Kidney capillary endothelial cell (primary cell): ENCODE results near the gene CDKAL1.

Source experiments
- DNase-seq: peaks from one replicate; pipeline ENCODE4 v3.0.0-alpha.2; 2018; ENCODE audit warnings: low spot score

The CDKAL1 gene

DNA sequence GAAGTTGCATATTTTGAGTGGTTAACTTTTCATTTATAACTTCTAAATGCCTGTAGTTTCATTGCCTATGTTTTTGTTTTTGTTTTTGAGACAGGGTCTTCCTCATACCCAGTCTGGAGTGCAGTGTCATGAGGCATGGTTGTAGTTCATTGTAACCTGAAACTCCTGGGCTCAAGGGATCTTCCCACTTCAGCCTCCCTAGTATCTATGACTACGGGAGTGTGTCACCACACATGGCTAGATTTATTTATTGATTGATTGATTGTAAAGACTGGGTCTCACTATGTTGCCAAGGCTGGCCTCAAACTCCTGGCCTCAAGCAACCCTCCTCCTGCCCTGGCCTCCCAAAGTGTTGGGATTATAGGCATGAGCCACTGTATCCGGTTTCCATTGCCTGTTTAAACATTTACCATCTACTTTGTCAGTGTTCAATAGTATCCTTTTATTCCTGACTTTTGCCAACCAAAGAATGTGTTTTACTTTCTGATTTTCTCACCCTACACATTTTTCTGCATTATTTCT lies 144.6 kb downstream of the CDKAL1 start:
- no peak for DNase-seq

DNA sequence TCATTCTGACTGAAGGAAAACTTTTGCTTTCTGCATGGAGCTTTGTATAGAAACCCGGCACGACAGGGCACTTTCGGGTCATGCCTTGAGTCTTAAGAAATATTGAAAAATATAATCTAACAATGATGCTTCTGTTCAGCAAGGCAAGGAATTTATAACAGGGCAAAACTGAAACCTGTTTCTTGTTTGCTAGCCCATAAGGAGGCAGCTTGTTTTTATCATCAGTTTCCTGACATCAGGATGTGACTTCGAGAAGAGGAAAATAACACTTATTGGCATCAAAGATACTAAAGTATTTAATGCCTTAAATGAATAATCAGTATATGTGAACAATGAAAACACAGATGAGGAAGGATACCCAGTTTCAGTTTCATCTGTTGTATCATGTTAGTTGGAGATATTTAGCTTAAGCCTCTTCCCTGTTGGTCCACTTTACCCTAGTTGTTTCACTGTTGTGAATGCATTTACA lies 146.5 kb downstream of the CDKAL1 start:
- no peak for DNase-seq

DNA sequence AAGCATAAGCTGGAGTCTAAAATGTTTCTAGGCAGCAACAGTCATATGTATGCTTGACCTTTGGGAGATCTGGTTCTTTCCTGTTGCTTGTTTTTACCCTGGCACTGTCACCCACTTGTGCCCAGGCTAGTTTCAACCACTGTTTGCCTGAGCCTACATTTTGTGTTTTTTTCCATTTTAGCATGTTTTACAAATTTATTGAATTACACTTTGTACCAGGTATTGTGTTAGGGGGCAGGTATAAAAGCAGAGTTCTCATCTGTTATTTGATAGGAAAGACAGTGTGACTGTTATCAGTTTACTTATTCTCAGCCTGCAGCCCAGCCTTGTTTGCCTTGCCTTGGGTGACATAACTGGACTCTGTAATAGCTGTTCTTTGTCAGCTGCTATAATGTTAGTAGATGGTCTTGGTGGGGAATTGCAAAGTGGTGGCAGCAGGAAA lies 147.0 kb downstream of the CDKAL1 start:
- DNase-seq, result no peak

DNA sequence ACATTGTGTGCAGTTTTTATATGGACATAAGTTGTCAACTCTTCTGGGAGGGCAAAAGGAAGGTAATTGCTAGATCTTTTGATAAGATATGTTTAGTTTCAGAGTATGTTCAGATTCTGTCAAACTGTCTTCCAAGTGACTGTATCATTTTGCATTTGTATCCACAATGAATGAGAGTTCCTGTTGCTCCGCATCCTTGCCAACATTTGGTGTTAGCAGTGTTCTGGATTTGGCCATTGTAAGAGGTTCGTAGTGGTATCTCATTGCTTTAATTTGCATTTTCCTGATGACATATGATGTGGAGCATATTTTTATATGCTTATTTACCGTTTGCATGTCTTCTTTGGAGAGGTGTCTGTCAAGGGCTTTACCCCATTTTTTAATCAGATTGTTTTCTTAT lies 150.2 kb downstream of the CDKAL1 start:
- DNase-seq, result no peak

DNA sequence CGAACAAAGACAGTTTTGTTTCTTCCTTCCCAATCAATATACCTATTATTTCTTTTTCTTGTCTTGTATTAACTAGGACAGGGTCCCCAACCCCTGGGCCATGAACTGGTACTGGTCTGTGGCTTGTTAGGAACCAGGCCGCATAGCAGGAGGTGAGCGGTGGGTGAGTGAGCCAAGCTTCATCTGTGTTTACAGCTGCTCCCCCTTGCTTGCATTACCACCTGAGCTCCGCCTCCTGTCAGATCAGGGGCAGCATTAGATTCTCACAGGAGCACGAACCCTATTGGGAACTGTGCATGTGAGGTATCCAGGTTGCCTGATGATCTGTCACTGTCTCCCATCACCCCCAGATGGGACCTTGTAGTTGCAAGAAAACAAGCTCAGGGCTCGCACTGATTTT lies 151.9 kb downstream of the CDKAL1 start:
- no peak for DNase-seq

DNA sequence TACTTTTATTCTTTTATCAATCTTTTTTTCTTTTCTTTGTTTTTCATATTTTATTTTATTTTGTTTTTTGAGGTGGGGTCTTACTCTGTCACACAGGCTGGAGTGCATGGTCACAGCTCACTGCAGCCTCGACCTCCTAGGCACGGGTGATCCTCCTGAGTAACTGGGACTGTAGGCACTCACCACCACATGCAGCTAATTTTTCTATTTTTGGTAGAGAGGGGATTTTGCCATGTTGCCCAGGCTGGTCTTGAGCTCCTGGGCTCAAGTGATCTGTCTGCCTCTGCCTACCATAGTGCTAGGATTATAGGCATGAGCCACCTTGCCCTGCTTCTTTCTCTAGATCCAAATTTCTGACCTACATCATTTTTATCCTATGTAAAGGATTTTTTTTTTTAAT lies 153.2 kb downstream of the CDKAL1 start:
- DNase-seq, result no peak

DNA sequence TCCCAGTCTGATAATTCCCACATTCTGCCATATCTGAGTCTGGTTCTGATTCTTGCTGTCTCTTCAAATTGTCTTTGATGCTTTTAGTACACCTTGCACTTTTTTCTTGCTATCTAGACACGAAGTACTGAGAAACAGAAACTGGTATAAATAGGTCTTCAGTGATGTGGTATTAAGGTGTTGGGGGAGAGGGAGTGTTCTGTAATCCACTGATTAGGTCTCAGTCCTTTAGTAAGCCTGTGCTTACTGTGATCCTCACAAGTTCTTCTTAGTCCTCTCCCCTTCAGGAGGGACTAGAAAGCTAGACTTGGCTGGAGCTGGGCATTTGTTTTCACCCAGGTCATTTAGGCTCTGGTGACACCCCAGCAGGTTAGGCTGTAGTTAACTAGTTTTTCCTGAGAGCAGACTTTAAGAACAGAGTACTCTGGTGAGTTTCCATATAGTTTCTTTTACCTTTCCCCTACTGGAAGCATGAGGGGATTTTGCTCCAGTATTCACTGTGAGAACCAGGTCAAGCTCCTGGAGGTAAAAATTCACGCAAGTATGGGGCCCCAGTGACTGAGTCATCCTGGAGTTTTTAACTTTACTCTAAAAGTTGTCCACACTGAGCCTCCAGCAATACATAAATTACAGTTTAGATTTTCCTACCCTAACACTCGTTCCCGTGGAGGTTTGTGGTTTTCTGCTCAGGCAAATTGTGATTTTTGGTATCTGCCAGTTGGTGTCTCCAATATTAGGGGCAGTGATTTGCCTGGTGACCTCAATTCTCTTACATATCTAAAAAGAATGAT lies 154.6 kb downstream of the CDKAL1 start:
- DNase-seq, result no peak

DNA sequence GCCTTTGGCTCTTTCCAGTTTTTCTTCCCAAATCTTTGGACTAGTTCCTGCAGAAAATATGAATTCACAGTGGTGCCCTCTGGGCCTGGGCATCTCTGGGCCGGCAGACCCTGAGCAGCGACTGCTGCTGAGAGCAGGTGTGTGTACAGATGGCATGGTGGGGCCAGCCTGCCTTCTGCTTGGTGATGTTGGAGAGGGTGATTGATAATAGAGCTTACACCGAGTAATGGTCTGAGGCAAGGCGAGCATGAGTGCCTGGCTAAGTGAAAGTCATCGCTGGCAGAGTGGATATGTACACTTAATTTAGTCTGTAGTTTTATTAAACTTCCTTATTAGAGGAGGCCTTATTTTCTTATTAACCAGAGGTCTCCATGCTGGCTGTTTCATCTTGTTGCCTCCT lies 156.9 kb downstream of the CDKAL1 start:
- no peak for DNase-seq

DNA sequence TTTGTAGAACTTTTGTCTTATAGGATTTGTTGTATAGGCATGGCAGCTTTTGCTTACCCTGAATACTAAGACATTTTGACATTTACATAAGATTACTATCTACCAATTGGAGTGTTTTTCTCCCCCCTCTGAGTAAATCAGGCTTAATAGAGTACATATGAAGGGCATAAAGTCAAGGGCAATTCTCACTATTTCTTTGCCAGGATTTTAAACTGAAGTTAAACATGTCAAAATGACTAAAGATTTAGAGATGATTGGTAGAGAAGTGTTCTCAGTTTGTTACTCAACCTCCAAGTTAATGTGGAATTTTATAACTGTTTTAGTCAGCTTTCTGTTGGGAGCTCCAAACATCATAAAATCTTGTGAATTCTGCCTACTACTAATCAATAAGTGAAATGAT lies 157.8 kb downstream of the CDKAL1 start:
- DNase-seq, result no peak

DNA sequence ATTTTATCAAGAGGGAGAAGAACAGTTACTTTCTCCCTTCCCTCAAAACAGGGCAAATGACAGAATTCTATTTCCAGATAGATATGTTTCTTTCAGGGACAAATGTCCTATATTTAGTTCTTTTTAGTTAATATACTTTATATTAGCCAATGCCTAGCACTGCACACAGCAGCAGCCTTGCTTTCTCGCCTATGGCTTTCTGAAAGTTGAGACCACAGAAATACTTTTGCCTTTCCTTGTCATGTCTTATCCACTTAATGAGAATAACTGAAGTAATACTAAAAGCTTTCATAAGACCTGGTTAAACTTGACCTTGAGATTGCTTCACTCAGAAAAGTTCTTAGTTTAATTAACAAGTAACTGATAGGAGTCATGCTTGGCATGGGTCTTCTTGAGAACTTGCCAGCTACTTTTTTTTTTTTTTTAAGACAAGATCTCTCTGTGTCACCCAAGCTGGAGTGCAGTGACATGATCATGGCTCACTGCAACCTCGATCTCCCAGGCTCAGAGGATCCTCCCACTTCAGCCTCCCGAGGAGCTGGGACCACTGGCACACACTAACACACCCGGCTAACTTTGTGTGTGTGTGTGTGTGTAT lies 159.3 kb downstream of the CDKAL1 start:
- DNase-seq, result no peak

DNA sequence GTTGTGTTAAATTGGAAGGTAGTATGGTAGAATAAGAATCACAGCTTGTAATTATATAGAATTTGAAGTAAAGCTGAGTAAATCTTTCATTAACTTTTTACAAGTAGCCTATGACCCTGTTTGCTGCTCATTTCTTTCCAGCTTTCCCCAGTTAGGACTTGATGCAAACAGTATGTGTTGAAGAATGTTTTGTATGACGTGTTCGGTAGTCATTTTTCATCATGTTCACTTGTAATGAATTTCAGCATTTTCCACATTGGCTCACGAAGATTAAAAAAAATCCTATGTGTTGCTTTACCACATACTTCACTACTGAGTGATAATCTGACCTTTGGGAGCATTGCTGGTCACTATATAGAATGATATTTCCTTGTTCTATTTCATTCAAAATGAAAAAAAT lies 162.4 kb downstream of the CDKAL1 start:
- DNase-seq, result no peak

DNA sequence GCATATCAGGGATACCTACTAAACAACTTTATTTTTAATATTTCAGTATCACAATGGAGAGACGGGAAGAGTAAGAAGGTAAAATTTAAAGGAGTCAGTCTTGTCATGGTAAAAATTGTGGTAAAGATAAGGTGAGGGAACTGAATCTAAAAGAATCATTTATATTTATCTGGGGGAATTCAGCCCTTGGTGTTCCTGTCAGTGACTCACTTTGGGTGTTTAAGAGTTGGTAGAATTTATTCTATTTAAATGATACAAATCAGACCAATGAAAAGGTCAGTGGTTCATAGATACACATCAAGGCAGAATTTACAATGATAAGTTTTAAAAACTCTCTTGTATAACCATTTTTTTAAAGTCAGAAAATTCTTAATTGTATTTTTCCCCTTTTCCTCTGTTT lies 164.4 kb downstream of the CDKAL1 start:
- no peak for DNase-seq

DNA sequence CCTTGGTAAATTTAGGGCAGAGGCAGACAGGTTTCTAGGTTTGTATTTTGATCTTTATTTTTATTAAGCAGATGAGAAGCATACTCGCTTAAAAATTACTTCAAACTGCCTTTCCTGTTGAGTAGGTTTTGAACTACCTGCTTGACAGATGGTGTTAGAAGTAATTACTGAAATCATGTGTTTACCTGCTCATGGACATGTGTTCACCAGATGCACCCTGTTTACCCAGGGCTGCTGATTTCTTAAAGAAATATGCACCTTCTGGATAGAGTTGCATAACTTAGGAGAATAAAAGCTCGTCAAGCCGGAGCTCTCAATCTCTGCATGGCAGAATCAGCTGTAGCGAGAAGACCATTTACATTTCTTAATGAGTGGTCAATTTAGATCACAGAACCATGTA lies 165.1 kb downstream of the CDKAL1 start:
- DNase-seq, result no peak

DNA sequence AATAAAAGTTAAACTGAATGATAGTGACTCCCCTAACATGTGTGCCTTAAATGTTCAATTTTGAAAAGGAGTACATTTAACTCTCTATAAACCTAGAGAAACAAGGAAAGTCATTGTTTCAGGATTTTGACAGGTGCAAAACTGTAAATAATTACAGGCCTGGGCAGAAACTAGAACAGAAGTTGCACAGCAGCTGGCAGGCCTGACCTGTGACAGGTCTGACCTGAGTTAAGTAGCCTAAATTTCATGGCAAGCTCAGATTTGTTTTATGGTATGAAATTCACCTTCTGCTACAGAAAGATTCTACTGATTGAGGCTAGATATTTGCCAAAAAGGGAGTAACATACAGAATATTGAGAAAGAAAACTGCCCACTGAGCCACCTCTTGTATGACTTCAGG lies 166.1 kb downstream of the CDKAL1 start:
- DNase-seq, result no peak

DNA sequence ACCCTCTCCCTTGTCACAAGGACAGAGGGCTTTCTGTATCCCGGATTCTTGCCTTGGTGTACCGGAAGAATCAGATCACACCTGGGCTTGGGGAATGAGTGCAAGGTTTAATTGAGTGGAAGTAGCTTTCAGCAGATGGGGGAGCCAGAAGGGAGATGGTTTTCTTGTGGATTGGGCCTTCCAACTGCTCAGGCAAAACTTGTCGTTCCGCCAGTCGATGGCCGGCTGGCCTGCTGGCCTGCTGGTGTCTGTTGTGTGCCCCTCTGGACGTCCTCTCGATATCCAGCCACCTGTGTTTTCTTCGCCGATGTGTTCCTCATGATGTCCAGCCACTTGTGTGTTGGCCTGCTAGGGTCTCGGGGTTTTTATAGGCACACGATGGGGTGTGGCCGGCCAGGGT lies 168.1 kb downstream of the CDKAL1 start:
- no peak for DNase-seq

DNA sequence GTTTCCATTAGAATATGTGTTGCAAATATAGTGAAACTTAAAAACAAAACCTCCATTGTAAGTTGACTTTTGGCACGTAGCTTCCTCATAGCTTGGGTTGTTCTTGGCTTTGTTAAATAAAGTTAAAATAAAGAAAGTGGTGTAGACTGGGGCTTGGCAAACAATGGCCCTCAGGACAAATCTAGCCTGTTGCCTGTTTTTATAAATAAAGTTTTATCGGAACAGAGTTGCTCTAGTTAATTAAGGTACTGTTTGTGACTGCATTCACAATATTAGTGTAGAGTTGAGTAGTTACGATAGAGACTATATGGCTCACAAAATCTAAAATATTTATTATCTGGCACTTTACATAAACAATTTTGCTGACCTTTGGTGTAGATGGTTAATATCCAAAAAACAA lies 168.8 kb downstream of the CDKAL1 start:
- no peak for DNase-seq

DNA sequence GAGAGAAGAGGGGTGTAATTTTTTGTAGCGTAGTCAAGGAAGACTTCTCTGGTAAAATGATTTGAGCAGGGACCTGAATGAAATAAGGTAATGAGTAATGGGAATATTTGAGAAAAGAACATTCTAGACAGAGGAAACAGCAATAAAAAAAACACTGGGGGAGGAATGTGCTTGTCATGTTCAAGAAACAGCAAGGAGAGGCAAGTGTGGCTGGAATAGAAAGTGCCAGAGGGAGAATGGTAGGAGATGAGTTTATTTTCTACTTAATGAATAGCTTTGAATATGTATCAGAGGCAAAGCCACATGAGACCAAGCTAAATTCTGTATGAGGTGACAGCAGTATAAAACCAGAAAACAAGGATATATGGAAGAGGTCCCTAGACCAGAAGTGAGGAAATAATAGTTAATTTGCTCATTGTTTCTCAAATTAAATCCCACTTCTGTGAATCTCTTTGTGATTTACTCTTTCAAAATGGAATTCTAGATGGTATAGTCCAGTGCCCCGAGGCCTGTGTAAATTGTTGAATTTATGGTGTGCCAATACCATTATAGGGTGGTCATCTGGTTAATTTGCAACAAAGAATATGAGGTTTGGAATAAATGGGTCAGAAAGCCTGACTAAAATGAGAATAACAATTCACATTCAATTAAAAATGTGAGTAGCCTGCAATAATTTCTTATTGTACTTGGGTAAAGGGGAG lies 170.2 kb downstream of the CDKAL1 start:
- DNase-seq, result no peak

DNA sequence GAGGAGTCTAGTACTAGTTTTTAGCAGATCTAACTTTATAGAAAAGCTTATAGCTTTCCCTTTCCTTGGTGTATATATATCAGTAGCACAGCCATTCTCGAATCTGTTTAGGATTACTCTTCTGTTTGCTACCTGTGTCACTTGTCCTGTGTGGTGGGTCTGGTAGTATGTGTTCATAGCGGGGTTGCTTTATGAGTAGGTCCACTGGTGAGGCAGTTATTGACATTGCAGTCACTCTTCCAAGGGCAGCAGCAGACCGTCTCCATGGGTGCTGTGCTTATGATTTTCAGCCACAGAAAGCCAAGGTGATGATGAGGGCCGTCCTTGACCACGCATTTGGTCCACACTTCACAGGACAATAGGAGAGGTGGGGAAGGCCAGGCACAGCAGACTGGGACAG lies 171.5 kb downstream of the CDKAL1 start:
- no peak for DNase-seq

DNA sequence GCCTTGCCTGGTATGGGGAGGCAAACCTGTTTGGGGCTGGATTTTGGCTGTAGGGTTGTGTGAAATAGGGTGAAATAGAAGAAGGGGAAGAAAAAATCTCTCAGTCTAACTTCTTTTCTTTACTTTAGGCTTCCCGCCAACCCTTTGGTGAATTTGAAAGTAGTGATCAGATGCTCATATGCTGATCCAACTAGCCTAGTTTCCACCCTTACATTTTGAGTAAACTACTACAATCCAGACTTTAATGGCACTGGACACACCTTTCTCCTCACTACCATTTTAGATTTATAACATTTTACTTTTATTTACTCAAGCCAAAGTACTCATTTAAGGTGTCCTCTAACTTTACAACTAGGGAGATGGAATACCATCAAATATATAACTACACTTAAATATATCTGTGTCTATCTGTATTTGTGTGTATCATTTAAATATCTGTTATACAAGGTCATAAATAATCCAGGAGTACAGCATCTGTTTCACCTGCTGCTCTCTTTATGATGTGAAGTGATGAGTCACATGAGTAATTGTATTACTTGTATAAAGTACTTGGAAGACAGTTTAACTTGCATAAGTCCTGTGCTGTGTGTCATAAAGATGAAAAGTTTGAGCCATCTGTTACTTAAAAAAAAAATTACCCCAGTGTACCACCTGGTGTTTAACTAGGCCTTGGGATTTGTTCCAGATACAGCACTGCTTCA lies 172.1 kb downstream of the CDKAL1 start:
- DNase-seq, result no peak

DNA sequence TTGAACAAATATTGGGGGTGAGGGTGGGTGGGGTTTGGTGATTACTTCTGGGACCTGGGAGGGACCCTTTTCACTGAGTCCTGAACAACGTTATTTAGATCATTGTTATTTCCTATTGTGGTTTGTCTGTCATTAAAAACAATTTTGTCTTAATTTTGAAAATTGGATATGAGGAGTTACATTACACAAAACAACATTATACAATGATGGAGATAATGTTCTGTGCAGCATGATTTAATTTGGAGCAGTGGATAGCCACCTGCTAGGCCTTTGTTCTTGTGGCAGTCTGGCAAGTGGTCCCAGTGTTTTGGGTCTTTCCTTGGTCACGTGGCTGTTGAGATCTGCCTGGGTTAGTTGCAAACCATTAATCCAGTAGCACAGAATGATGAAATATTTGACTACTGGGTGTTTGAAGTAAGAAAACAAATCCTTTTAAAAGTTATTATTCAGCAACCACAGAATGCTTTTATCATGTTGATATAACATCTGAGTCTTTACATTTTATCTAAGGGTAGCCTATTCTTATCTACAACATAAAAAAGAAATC lies 172.8 kb downstream of the CDKAL1 start:
- DNase-seq, result no peak

DNA sequence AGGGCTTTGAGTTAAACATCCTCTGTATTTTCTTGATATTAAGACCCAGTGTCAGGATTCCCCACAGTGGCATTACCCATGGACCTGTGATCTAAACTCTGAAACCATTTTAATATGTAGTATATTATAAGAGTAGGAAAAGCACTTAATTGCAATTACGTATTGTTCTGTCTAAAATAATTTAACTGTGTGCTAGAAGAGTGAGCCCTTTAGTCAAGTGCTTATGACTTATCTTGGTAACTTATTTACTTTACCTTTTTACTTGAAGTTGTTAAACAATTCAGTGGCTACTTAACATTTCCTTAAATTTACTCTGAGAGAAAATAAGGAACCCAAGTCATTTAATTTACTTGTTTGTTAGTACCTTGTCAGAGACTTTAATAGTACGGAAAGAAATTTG lies 173.6 kb downstream of the CDKAL1 start:
- no peak for DNase-seq
